OCI-LY7 (cell line): ENCODE measurements around the gene ZBTB1. TPM values are rescaled to one million over a fixed set of nuclear protein-coding genes. Genes with fewer than 3 reads are reported as not detected.

Experiments
- BruUV-seq: library from RNA; stranded (reverse); fragments of 400-500 nt; replicated peaks from 2 replicates; lab custom pipeline; 2021; lab: Mats Ljungman, UMichigan
- CTCF ChIA-PET: fragments of 300-600 bp; sonication (Branson Sonifier 250); formaldehyde crosslinking; loops from one replicate; lab custom pipeline; 2022; ENCODE audit warnings: antibody characterized with exemption; ENCODE audit not compliant: unreplicated experiment; lab: Charles Lee
- POLR2A ChIA-PET: fragments of 300-600 bp; sonication (Branson Sonifier 250); formaldehyde crosslinking; loops from one replicate; lab custom pipeline; 2022; ENCODE audit warnings: antibody characterized with exemption; lab: Charles Lee
- DNase-seq: peaks from one replicate; pipeline ENCODE4 v3.0.0-alpha.2; 2015; ENCODE audit warnings: low spot score
- H2AFZ ChIP-seq: fragments of 200-600 bp; sonication (generic), shearing (Covaris generic); 2 replicates; pipeline ENCODE4 v1.6.1; 2014; ENCODE audit warnings: mild to moderate bottlenecking, antibody characterized with exemption, low read length, moderate library complexity
- H3K27ac ChIP-seq: fragments of 200-600 bp; sonication (generic); 2 replicates; pipeline ENCODE4 v1.5.1; 2014; ENCODE audit warnings: mixed run types, low read depth, mild to moderate bottlenecking, moderate library complexity, low read length, inconsistent platforms; ENCODE audit not compliant: poor library complexity, severe bottlenecking
- H3K36me3 ChIP-seq: fragments of 200-600 bp; sonication (generic); 2 replicates; pipeline ENCODE4 v1.6.1; 2014; ENCODE audit warnings: mild to moderate bottlenecking, antibody characterized with exemption, low read length, moderate library complexity, mixed read lengths; ENCODE audit not compliant: insufficient read depth
- H3K4me1 ChIP-seq: fragments of 200-600 bp; sonication (generic); 2 replicates; pipeline ENCODE4 v1.5.1; 2014; ENCODE audit warnings: mild to moderate bottlenecking, low read length; ENCODE audit not compliant: insufficient read depth, poor library complexity, severe bottlenecking
- H3K4me2 ChIP-seq: fragments of 200-600 bp; sonication (generic); 2 replicates; pipeline ENCODE4 v1.6.1; 2014; ENCODE audit warnings: mild to moderate bottlenecking, low read length
- H3K4me3 ChIP-seq: fragments of 200-600 bp; sonication (generic); 2 replicates; pipeline ENCODE4 v1.5.1; 2014; ENCODE audit warnings: mild to moderate bottlenecking, low read depth, low read length; ENCODE audit not compliant: poor library complexity, severe bottlenecking
- H3K79me2 ChIP-seq: fragments of 200-600 bp; sonication (generic); 2 replicates; pipeline ENCODE4 v1.6.1; 2016; ENCODE audit warnings: low read depth, mild to moderate bottlenecking, low read length, moderate library complexity, mixed read lengths; ENCODE audit not compliant: insufficient read depth
- H3K9me2 ChIP-seq: fragments of 200-600 bp; sonication (generic); 2 replicates; pipeline ENCODE4 v1.6.1; 2016; ENCODE audit warnings: mild to moderate bottlenecking, low read length, mixed read lengths; ENCODE audit not compliant: insufficient read depth
- H3K9me3 ChIP-seq: fragments of 200-600 bp; sonication (generic); 2 replicates; pipeline ENCODE4 v1.6.1; 2014; ENCODE audit warnings: mild to moderate bottlenecking, mixed run types, low read length, mixed read lengths
- H4K20me1 ChIP-seq: fragments of 200-600 bp; sonication (generic); 2 replicates; pipeline ENCODE4 v1.6.1; 2014; ENCODE audit warnings: mild to moderate bottlenecking, antibody characterized with exemption, low read length, moderate library complexity, mixed read lengths; ENCODE audit not compliant: insufficient read depth
- EZH2phosphoT487 ChIP-seq: fragments of 200-600 bp; sonication (generic); IDR thresholded peaks from 2 replicates; pipeline ENCODE4 v1.6.1; 2018; ENCODE audit warnings: low read depth, borderline replicate concordance, mild to moderate bottlenecking, mixed run types, antibody characterized with exemption, low read length, moderate library complexity, mixed read lengths
- intact Hi-C: fragments of 100-400 bp; cut with micrococcal nuclease; formaldehyde crosslinking; loops from one replicate; pipeline ENCODE4 v1.10.0; 2022; ENCODE audit not compliant: unreplicated experiment
- small RNA-seq: library from RNA; depleted of rRNA; stranded (forward); fragments of <200 nt; gene quantifications from one replicate; pipeline ENCODE3, GENCODE V24; 2014
- total RNA-seq, 2 experiments: library from RNA; depleted of rRNA in 1 of 2; stranded (reverse); fragments of >200 nt in 1 of 2; shearing (Covaris generic) in 1 of 2; gene quantifications; 2 replicates each; pipeline ENCODE4 v1.2.3, GENCODE V29; 2014 to 2022
- TF ChIP-seq, protein P1 (sequence below): fragments of 200-600 bp; sonication (generic); conservative IDR thresholded peaks from 2 replicates; pipeline ENCODE4 v1.5.1; 2014; ENCODE audit warnings: mild to moderate bottlenecking, antibody characterized with exemption, low read length, moderate library complexity, mixed read lengths

Gene ZBTB1
- total RNA-seq, 2 experiments from 2014 or later: 34.1 to 49.5 TPM

DNA sequence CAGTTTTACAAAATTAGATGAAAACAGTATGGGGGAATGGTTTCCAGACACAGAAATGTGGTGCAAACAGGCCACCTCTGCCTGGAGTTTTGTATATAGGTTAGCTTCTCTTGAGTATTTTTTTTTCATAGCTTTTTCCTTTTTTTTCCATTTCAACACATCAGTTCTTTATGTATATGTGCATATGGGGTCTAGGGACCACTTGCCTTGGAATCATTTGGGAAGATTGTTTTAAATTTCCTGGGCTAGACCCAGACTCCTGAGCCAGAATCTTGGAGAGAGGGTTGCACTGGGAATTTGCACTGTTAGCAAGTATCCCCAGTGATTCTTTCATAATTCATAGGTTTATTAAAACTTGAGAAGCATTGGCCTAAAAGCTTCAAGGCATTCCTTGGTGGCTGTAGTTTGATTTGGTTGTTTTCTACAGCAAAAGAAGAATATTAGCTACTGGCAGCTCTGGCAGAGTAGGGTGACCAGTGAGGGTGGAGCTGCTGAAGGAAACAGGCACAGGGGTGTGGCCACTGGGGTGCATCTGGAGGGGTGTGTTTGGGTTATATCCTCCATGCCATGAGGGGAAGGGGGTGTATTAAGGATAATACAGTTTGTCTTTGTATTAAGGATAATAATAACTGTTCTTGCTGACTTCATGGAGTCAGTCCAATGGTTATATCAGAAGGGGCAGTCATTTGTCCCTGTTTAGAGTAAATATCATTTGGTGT is 68.0 kb downstream of the ZBTB1 start:
- Histone ChIP-seq H3K4me3 (no peak overlapping the region), H3K79me2 (no peaks in the 10 kb centered on the region), H2AFZ (no peak overlapping the region), H3K9me3 (no peaks in the 10 kb centered on the region), H3K36me3 (no peaks in the 10 kb centered on the region), H4K20me1 (no peaks in the 10 kb centered on the region), H3K27ac (no peak overlapping the region), H3K9me2 (no peaks in the 10 kb centered on the region), H3K4me2 (no peak overlapping the region), H3K4me1 (no peaks in the 10 kb centered on the region)
- ChIA-PET CTCF (no interaction called here), POLR2A (interaction anchor here (0.5 to 0.6 kb wide), 2 partner anchors 10 to 48 kb away, joined by 3 to 4 read pairs; no protein-coding TSS in a partner anchor)
- no peak for DNase-seq
- TF ChIP-seq EZH2phosphoT487: no peak
- TF ChIP-seq, protein P1, sequence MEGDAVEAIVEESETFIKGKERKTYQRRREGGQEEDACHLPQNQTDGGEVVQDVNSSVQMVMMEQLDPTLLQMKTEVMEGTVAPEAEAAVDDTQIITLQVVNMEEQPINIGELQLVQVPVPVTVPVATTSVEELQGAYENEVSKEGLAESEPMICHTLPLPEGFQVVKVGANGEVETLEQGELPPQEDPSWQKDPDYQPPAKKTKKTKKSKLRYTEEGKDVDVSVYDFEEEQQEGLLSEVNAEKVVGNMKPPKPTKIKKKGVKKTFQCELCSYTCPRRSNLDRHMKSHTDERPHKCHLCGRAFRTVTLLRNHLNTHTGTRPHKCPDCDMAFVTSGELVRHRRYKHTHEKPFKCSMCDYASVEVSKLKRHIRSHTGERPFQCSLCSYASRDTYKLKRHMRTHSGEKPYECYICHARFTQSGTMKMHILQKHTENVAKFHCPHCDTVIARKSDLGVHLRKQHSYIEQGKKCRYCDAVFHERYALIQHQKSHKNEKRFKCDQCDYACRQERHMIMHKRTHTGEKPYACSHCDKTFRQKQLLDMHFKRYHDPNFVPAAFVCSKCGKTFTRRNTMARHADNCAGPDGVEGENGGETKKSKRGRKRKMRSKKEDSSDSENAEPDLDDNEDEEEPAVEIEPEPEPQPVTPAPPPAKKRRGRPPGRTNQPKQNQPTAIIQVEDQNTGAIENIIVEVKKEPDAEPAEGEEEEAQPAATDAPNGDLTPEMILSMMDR: no peak
- intact Hi-C loops: no loop called here
- BruUV-seq: no TSS peak

DNA sequence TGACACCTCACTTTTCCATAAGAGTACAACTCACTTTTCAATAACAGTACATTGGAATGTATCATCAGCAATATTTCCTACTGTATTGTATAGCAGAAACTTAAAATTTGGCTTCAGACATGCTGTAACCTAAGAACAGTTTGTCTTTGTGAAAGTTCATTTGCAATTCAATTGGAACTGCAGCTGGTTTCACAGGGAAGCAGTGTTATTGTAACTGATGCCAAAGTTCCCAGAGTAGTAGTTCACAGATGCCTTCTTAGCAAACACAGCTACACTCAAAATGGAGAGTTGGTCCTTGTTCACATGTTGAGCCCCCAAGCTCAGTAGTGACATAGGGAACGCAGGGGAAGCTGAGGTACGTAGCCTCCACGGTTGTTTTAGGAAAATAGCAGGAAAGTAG is 68.5 kb downstream of the ZBTB1 start:
- H3K27ac ChIP-seq: no peak overlapping the region
- no peak overlapping the region for H3K4me2 ChIP-seq
- no peak overlapping the region for H2AFZ ChIP-seq
- ChIA-PET CTCF (no interaction called here), POLR2A (interaction anchor here (0.6 kb wide), 1 partner anchor 11 kb away, joined by 3 read pairs; no protein-coding TSS in a partner anchor)
- H3K9me3 ChIP-seq: no peaks in the 10 kb centered on the region
- no TSS peak for BruUV-seq
- H3K4me1 ChIP-seq: no peaks in the 10 kb centered on the region
- H3K79me2 ChIP-seq: no peaks in the 10 kb centered on the region
- no peak for DNase-seq
- no peaks in the 10 kb centered on the region for H3K9me2 ChIP-seq
- no peak overlapping the region for H3K4me3 ChIP-seq
- no peaks in the 10 kb centered on the region for H3K36me3 ChIP-seq
- no peak for TF ChIP-seq EZH2phosphoT487
- TF ChIP-seq, protein P1: no peak
- intact Hi-C loops: no loop called here
- H4K20me1 ChIP-seq: no peaks in the 10 kb centered on the region

Small RNA genes within 50 kb of the gene (small RNA-seq; reads per million reads assigned to genes)
- not detected for gene AL049869.4

Other genes with a start within 250 kb of the ZBTB1 start
- 13.4 and 15.9 TPM in 2 replicates for gene ESR2, start 210.4 kb upstream of the ZBTB1 start, total RNA-seq (2014; rRNA removed; shearing (Covaris generic))
- gene ESR2, start 210.4 kb upstream of the ZBTB1 start, total RNA-seq (2022): 30.4 and 37.7 TPM in 2 replicates
- gene MTHFD1, start 116.4 kb upstream of the ZBTB1 start, total RNA-seq (2014; rRNA removed; shearing (Covaris generic)): 73.7 and 100 TPM in 2 replicates
- 163 and 166 TPM in 2 replicates for gene MTHFD1, start 116.4 kb upstream of the ZBTB1 start, total RNA-seq (2022)
- gene AKAP5, start 39.3 kb upstream of the ZBTB1 start, total RNA-seq (2014; rRNA removed; shearing (Covaris generic)): 0.31 and 0.92 TPM in 2 replicates
- gene AKAP5, start 39.3 kb upstream of the ZBTB1 start, total RNA-seq (2022): 0.57 TPM in 2 replicates
- 16.1 and 18.4 TPM in 2 replicates for gene ZBTB25, start 932 bp upstream of the ZBTB1 start, total RNA-seq (2014; rRNA removed; shearing (Covaris generic))
- gene ZBTB25, start 932 bp upstream of the ZBTB1 start, total RNA-seq (2022): 35.4 and 37.1 TPM in 2 replicates
- gene HSPA2, start 36.0 kb downstream of the ZBTB1 start, total RNA-seq (2014; rRNA removed; shearing (Covaris generic)): 0.54 and 0.57 TPM in 2 replicates
- 0.33 and 0.36 TPM in 2 replicates for gene HSPA2, start 36.0 kb downstream of the ZBTB1 start, total RNA-seq (2022)
- 1.2 TPM in 1 of 2 replicates, not detected in the other for gene PPP1R36, start 45.2 kb downstream of the ZBTB1 start, total RNA-seq (2014; rRNA removed; shearing (Covaris generic))
- not detected in 2 replicates for gene PPP1R36, start 45.2 kb downstream of the ZBTB1 start, total RNA-seq (2022)
- gene PLEKHG3, start 199.7 kb downstream of the ZBTB1 start, total RNA-seq (2014; rRNA removed; shearing (Covaris generic)): not detected in 2 replicates
- gene PLEKHG3, start 199.7 kb downstream of the ZBTB1 start, total RNA-seq (2022): not detected in 2 replicates